GM12878 (cell line): ENCODE measurements around the gene KRTAP12-4. TPM values are rescaled to one million over a fixed set of nuclear protein-coding genes. Genes with fewer than 3 reads are reported as not detected.

Experiments
- ATAC-seq: fragments of 200-7000 bp; cut with Tn5 transposase; 3 replicates; pipeline ENCODE4 v1.9.1; 2020; ENCODE audit warnings: mild to moderate bottlenecking, moderate library complexity
- BruUV-seq: library from RNA; stranded (reverse); fragments of 400-500 nt; replicated peaks from 2 replicates; lab custom pipeline; 2021; lab: Mats Ljungman, UMichigan
- CTCF ChIA-PET: fragments of 300-600 bp; sonication (Branson Sonifier 250); formaldehyde crosslinking; extraction: SDS; loops from one replicate; lab custom pipeline; 2021; ENCODE audit warnings: inconsistent platforms; lab: Yijun Ruan, JAX
- POLR2A ChIA-PET: fragments of 350-600 bp; formaldehyde crosslinking; extraction: SDS; loops from one replicate; lab custom pipeline; 2021; ENCODE audit warnings: inconsistent platforms; lab: Charles Lee
- RAD21 ChIA-PET: fragments of 300-600 bp; sonication (Branson Sonifier 250); formaldehyde crosslinking; loops from one replicate; lab custom pipeline; 2023; ENCODE audit warnings: antibody characterized with exemption; ENCODE audit not compliant: unreplicated experiment; lab: Charles Lee
- SMC1A ChIA-PET: fragments of 300-600 bp; sonication (Branson Sonifier 250); formaldehyde crosslinking; loops from one replicate; lab custom pipeline; 2023; ENCODE audit not compliant: unreplicated experiment, uncharacterized antibody; lab: Charles Lee
- DNase-seq: peaks from one replicate; pipeline ENCODE4 v3.0.0-alpha.2; 2011; ENCODE audit warnings: low read depth, low spot score
- FAIRE-seq: peaks from 3 replicates; lab custom pipeline; 2011; peaks lifted over from hg19 to GRCh38; lab: Jason Lieb, UNC
- H2AFZ ChIP-seq: 2 replicates; pipeline ENCODE4 v1.6.0; 2011; ENCODE audit warnings: low read depth, low read length, control low read depth; ENCODE audit not compliant: control insufficient read depth
- H3K27ac ChIP-seq: 2 replicates; pipeline ENCODE4 v1.5.1; 2011; ENCODE audit warnings: control low read depth; ENCODE audit not compliant: control insufficient read depth, insufficient read depth
- H3K27me3 ChIP-seq, 2 experiments: replicated peaks in 1 of 2; 2 replicates each; pipeline versions ENCODE4 v1.6.0 to v1.6.1; 2011; ENCODE audit warnings: low read length in 1 of 2; ENCODE audit not compliant: control insufficient read depth in 2 of 2, insufficient read depth in 2 of 2
- H3K36me3 ChIP-seq, 2 experiments: 2 replicates each; pipeline ENCODE4 v1.5.1; 2011; ENCODE audit warnings: low read length in 1 of 2; ENCODE audit not compliant: control insufficient read depth in 2 of 2, insufficient read depth in 2 of 2
- H3K4me1 ChIP-seq: 2 replicates; pipeline ENCODE4 v1.6.1; 2011; ENCODE audit warnings: mild to moderate bottlenecking, low read length, moderate library complexity, mixed read lengths; ENCODE audit not compliant: control insufficient read depth, insufficient read depth
- H3K4me2 ChIP-seq: 2 replicates; pipeline ENCODE4 v1.6.0; 2011; ENCODE audit warnings: control low read depth; ENCODE audit not compliant: control insufficient read depth, insufficient read depth
- H3K4me3 ChIP-seq: fragments of 200-600 bp; sonication (generic); 2 replicates; pipeline ENCODE4 v1.5.1; 2016
- H3K79me2 ChIP-seq: 2 replicates; pipeline ENCODE4 v1.6.0; 2011; ENCODE audit warnings: low read length; ENCODE audit not compliant: control insufficient read depth, insufficient read depth
- H3K9ac ChIP-seq: 2 replicates; pipeline ENCODE4 v1.8.0; 2011; ENCODE audit warnings: low read length, control low read depth, mixed read lengths; ENCODE audit not compliant: control insufficient read depth, insufficient read depth
- H3K9me3 ChIP-seq: replicated peaks from 3 replicates; pipeline ENCODE4 v1.5.1; 2011; ENCODE audit warnings: mild to moderate bottlenecking, low read length; ENCODE audit not compliant: control insufficient read depth, insufficient read depth
- H4K20me1 ChIP-seq: 2 replicates; pipeline ENCODE4 v1.6.0; 2011; ENCODE audit not compliant: control insufficient read depth, insufficient read depth
- ATF7 ChIP-seq: fragments of 450-650 bp; IDR thresholded peaks from 2 replicates; pipeline ENCODE4 v1.6.1; 2016; ENCODE audit warnings: low read depth, mild to moderate bottlenecking
- CREB1 ChIP-seq: IDR thresholded peaks from 2 replicates; pipeline ENCODE4 v1.6.1; 2012; ENCODE audit warnings: low read depth, mild to moderate bottlenecking, inconsistent platforms
- EZH2 ChIP-seq: IDR thresholded peaks from 2 replicates; pipeline ENCODE4 v1.6.1; 2012; ENCODE audit warnings: low read depth, mild to moderate bottlenecking, control low read depth, inconsistent platforms, low read length, borderline replicate concordance; ENCODE audit not compliant: control insufficient read depth
- HDGF ChIP-seq: fragments of 450-650 bp; IDR thresholded peaks from 2 replicates; pipeline ENCODE4 v1.6.1; 2016; ENCODE audit warnings: antibody characterized with exemption
- KLF5 ChIP-seq: fragments of 450-650 bp; IDR thresholded peaks from 2 replicates; pipeline ENCODE4 v1.6.1; 2014; ENCODE audit warnings: mild to moderate bottlenecking; ENCODE audit not compliant: partially characterized antibody
- MXI1 ChIP-seq: fragments of 150-350 bp; IDR thresholded peaks from 2 replicates; pipeline ENCODE4 v1.6.1; 2011; ENCODE audit warnings: low read depth, mild to moderate bottlenecking, inconsistent platforms, low read length, improper control_type of control experiment
- NFIC ChIP-seq: IDR thresholded peaks from 2 replicates; pipeline ENCODE4 v1.6.1; 2012; ENCODE audit warnings: low read depth, mild to moderate bottlenecking, inconsistent platforms, low read length, moderate library complexity
- NR2C1 ChIP-seq: fragments of 450-650 bp; IDR thresholded peaks from 2 replicates; pipeline ENCODE4 v1.6.1; 2017; ENCODE audit warnings: antibody characterized with exemption, mild to moderate bottlenecking, moderate library complexity
- SREBF2 ChIP-seq: IDR thresholded peaks from 2 replicates; pipeline ENCODE4 v1.6.1; 2012; ENCODE audit warnings: mild to moderate bottlenecking, low read length
- SRF ChIP-seq, 2 experiments: IDR thresholded peaks; 2 replicates each; pipeline ENCODE4 v1.6.1; 2011; ENCODE audit warnings: low read depth in 2 of 2, low read length in 2 of 2, mild to moderate bottlenecking in 1 of 2, moderate library complexity in 1 of 2
- SUPT20H ChIP-seq: IDR thresholded peaks from 2 replicates; pipeline ENCODE4 v1.6.1; 2011; ENCODE audit warnings: low read depth, mild to moderate bottlenecking, low read length, moderate library complexity, borderline replicate concordance; ENCODE audit not compliant: control insufficient read depth
- TBL1XR1 ChIP-seq: IDR thresholded peaks from 2 replicates; pipeline ENCODE4 v1.6.1; 2012; ENCODE audit warnings: low read depth, low read length, improper control_type of control experiment
- YBX1 ChIP-seq: fragments of 450-650 bp; IDR thresholded peaks from 2 replicates; pipeline ENCODE4 v1.6.1; 2016; ENCODE audit warnings: antibody characterized with exemption
- WGBS: methylation state at CpG from one replicate; pipeline ENCODE4 v1.1.6; 2016; ENCODE audit warnings: low lambda C conversion rate; ENCODE audit not compliant: insufficient replicate concordance, insufficient coverage; ENCODE audit errors: missing lambda C conversion rate; 5-methylcytosine and 5-hydroxymethylcytosine counted together
- in situ Hi-C: fragments of 300-500 bp; cut with MboI; formaldehyde crosslinking; loops from 9 replicates; pipeline ENCODE4 v1.14.3; 2018; ENCODE audit warnings: mixed read lengths
- intact Hi-C: fragments of 100-400 bp; cut with micrococcal nuclease; formaldehyde crosslinking; loops from one replicate; pipeline ENCODE4 v1.14.2; 2022; ENCODE audit not compliant: unreplicated experiment
- polyA plus RNA-seq, 11 experiments: library from polyadenylated mRNA; depleted of rRNA in 4 of 11; unstranded in 6 of 11; stranded (reverse) in 5 of 11; fragments of >200 nt; fragmentation: Nextera tagmentation in 4 of 11; fragmentation: Illumina TruSeq in 1 of 11; extraction: Ambion mirVana in 4 of 11; extraction: Trizol in 1 of 11; gene quantifications; 1 replicate in 1 of 11; 2 replicates in 10 of 11; pipeline versions ENCODE4 v1.2.1 to v1.2.3, GENCODE V29; 2011 to 2016; ENCODE audit warnings: inconsistent platforms in 2 of 11, missing spikeins in 2 of 11, low read depth in 1 of 11
- total RNA-seq, 4 experiments: library from RNA; depleted of rRNA in 3 of 4; stranded (reverse); fragments of >200 nt in 3 of 4; fragmentation: Illumina TruSeq in 1 of 4; extraction: Trizol in 1 of 4; gene quantifications; 2 replicates each; pipeline versions ENCODE4 v1.2.1 to v1.2.3, GENCODE V29; 2013 to 2021
- TF ChIP-seq, protein P1 (sequence below), 3 experiments: IDR thresholded peaks in 2 of 3; conservative IDR thresholded peaks in 1 of 3; 2 replicates each; pipeline ENCODE4 v1.5.1; 2011; ENCODE audit warnings: low read depth in 3 of 3, low read length in 3 of 3, mild to moderate bottlenecking in 3 of 3, control low read depth in 2 of 3, moderate library complexity in 2 of 3, inconsistent platforms in 1 of 3, mixed read lengths in 1 of 3; ENCODE audit not compliant: control insufficient read depth in 2 of 3, insufficient read depth in 1 of 3; ENCODE audit errors: extremely low read depth in 1 of 3
- TF ChIP-seq, protein P2 (sequence below): fragments of 450-650 bp; IDR thresholded peaks from 2 replicates; pipeline ENCODE4 v1.6.1; 2016; ENCODE audit warnings: mild to moderate bottlenecking

The KRTAP12-4 gene
- total and polyA plus RNA-seq, 10 of the 15 experiments (the other 5 are each of a cell fraction or from before 2014, with no cell fraction given) = not detected

- intact Hi-C loops = no loop called here
- peaks cover 1% of the 10 kb centered on the region; the same call in 1 of the 3 replicates for H3K9me3 ChIP-seq
- H3K27me3 ChIP-seq = no peaks in the 10 kb centered on the region
- DNase-seq = no peak
- H3K36me3 ChIP-seq = no peaks in the 10 kb centered on the region
- H4K20me1 ChIP-seq = no peaks in the 10 kb centered on the region
- no peaks in the 10 kb centered on the region for H3K4me1 ChIP-seq
- in situ Hi-C loops = no loop called here
- POLR2A ChIA-PET = no interaction called here
- H2AFZ ChIP-seq = no peak overlapping the region
- no peak for FAIRE-seq
- no peaks in the 10 kb centered on the region for H3K79me2 ChIP-seq
- no TSS peak for BruUV-seq
- RAD21 ChIA-PET = interaction anchor here (0.9 to 1.3 kb wide), 2 partner anchors 54 to 124 kb away, joined by 3 read pairs; no protein-coding TSS in a partner anchor
- 18% methylated on average over 4 of the region's 4 CpGs for WGBS
- CTCF ChIA-PET = interaction anchor here (0.9 to 1.1 kb wide), 2 partner anchors 108 to 175 kb away, joined by 3 read pairs; no protein-coding TSS in a partner anchor
- no peak overlapping the region for H3K9ac ChIP-seq
- SMC1A ChIA-PET = interaction anchor here (1.1 to 1.3 kb wide), 2 partner anchors 10 to 57 kb away, joined by 3 read pairs; no protein-coding TSS in a partner anchor
- no peak overlapping the region for H3K4me2 ChIP-seq
- no peak overlapping the region for H3K27ac ChIP-seq
- TF ChIP-seq HDGF = no peak
- TF ChIP-seq, protein P1, sequence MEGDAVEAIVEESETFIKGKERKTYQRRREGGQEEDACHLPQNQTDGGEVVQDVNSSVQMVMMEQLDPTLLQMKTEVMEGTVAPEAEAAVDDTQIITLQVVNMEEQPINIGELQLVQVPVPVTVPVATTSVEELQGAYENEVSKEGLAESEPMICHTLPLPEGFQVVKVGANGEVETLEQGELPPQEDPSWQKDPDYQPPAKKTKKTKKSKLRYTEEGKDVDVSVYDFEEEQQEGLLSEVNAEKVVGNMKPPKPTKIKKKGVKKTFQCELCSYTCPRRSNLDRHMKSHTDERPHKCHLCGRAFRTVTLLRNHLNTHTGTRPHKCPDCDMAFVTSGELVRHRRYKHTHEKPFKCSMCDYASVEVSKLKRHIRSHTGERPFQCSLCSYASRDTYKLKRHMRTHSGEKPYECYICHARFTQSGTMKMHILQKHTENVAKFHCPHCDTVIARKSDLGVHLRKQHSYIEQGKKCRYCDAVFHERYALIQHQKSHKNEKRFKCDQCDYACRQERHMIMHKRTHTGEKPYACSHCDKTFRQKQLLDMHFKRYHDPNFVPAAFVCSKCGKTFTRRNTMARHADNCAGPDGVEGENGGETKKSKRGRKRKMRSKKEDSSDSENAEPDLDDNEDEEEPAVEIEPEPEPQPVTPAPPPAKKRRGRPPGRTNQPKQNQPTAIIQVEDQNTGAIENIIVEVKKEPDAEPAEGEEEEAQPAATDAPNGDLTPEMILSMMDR (IDR thresholded peaks at IDR 0.05 in 2 of 3, conservative IDR thresholded peaks at IDR 0.05 in 1 of 3; ENCODE audit: control insufficient read depth in 2 of 3, extremely low read depth in 1 of 3, insufficient read depth in 1 of 3, low read depth in 3 of 3, low read length in 3 of 3) = peak in 1 of 3 experiments; percentile 7; a peak in 2 of 6 replicates
- ATAC-seq = no peak
- no peak overlapping the region for H3K4me3 ChIP-seq
Observed at GRCh38 chr21:44618504-44618903, 36.0 kb downstream of the KRTAP12-4 start.

DNA sequence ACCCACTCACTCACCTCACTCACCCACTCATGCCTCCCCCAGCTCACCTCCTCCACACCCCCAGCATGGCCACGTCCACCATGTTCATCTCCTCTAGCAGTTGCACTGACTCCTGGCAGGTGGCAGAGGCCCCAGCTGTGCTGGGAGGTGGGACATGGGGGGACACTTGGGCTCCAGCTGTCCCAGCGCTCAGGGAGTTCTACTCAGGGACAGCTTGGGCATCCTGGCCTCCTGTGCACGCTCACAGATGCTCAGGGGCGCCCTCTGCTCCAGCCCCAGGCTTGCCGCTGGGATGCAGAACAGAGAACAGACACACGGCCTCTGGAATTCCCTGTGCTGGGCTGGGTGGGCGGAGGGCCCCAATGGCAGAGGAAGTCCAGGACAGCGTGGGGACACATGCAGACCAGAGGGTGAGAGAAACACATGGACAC, 37.4 kb downstream of the KRTAP12-4 start:
- intact Hi-C loops (no loop called here), in situ Hi-C loops (no loop called here)
- ChIA-PET SMC1A (interaction anchor here (1.2 kb wide), 1 partner anchor 183 kb away, joined by 3 read pairs; no protein-coding TSS in a partner anchor), POLR2A (no interaction called here), CTCF (no interaction called here), RAD21 (no interaction called here)
- Histone ChIP-seq H3K9me3 (no peaks in the 10 kb centered on the region; the same call in 2 of the 3 replicates), H4K20me1 (no peaks in the 10 kb centered on the region), H3K4me3 (no peak overlapping the region), H3K27me3 (no peaks in the 10 kb centered on the region), H2AFZ (no peak overlapping the region), H3K27ac (no peak overlapping the region), H3K9ac (no peak overlapping the region), H3K36me3 (no peaks in the 10 kb centered on the region), H3K4me1 (no peaks in the 10 kb centered on the region), H3K79me2 (no peaks in the 10 kb centered on the region), H3K4me2 (no peak overlapping the region)
- WGBS = 26% methylated on average over 8 of the region's 8 CpGs
- DNase-seq (no peak), FAIRE-seq (no peak), ATAC-seq (no peak)
- no TSS peak for BruUV-seq
- no peak for TF ChIP-seq MXI1
- TF ChIP-seq SRF (IDR thresholded peaks at IDR 0.05; ENCODE audit: low read depth in 2 of 2, low read length in 2 of 2) = no peak
- no peak for TF ChIP-seq SREBF2
- no peak for TF ChIP-seq NR2C1
- no peak for TF ChIP-seq YBX1
- TF ChIP-seq EZH2 = no peak
- no peak for TF ChIP-seq SUPT20H
- TF ChIP-seq, protein P2, sequence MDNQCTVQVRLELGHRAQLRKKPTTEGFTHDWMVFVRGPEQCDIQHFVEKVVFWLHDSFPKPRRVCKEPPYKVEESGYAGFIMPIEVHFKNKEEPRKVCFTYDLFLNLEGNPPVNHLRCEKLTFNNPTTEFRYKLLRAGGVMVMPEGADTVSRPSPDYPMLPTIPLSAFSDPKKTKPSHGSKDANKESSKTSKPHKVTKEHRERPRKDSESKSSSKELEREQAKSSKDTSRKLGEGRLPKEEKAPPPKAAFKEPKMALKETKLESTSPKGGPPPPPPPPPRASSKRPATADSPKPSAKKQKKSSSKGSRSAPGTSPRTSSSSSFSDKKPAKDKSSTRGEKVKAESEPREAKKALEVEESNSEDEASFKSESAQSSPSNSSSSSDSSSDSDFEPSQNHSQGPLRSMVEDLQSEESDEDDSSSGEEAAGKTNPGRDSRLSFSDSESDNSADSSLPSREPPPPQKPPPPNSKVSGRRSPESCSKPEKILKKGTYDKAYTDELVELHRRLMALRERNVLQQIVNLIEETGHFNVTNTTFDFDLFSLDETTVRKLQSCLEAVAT = no peak
- TF ChIP-seq ATF7 = no peak
- no peak for TF ChIP-seq NFIC
- no peak for TF ChIP-seq TBL1XR1
- no peak for TF ChIP-seq CREB1
- TF ChIP-seq KLF5 = no peak
